Spleen (tissue), 7 donors: ENCODE data around the gene ACER2.
"Not testable (repeated sequence)": the region's sequence is repeated elsewhere in the genome, so short reads cannot be mapped to it uniquely, and the experiment has no call there.

Source experiments
- CTCF ChIP-seq, 11 experiments: fragments of 200-600 bp in 7 of 11; fragments of 450-650 bp in 4 of 11; sonication (generic) in 4 of 11; IDR thresholded peaks in 8 of 11; conservative IDR thresholded peaks in 3 of 11; 1 replicate in 7 of 11; 2 replicates in 4 of 11; pipeline versions ENCODE4 v1.4.0 to v1.8.0; 2016 to 2021; ENCODE audit warnings: antibody characterized with exemption in 11 of 11, inconsistent platforms in 4 of 11, mild to moderate bottlenecking in 1 of 11
- POLR2A ChIP-seq, 3 donors: fragments of 450-650 bp; IDR thresholded peaks; one replicate each; pipeline ENCODE4 v1.5.1; 2017; ENCODE audit warnings: antibody characterized with exemption in 3 of 3, mild to moderate bottlenecking in 1 of 3
- donor health status: DM: no; HTN: no; CAD: no; lungs with moderate emphysema.
- donor health status: DM: no; HTN: no; CAD: no.
- donor health status: DM: no; HTN: no; CAD: no.

GRCh38 chr9:19413456-19413855 lies 4.6 kb downstream of the ACER2 start:
- TF ChIP-seq CTCF (IDR thresholded peaks at IDR 0.05 in 8 of 11, conservative IDR thresholded peaks at IDR 0.05 in 3 of 11); POLR2A (IDR thresholded peaks at IDR 0.05): not testable (repeated sequence)
